MV-4-11 (cell line): ENCODE measurements around the gene ARHGDIB.
A peak's percentile ranks its signal among the peaks of the same experiment; 100 is the strongest.

Experiments used
- DNase-seq: peaks from one replicate; lab custom pipeline; 2025; lab: John Stamatoyannopoulos, UW

Gene ARHGDIB

DNA sequence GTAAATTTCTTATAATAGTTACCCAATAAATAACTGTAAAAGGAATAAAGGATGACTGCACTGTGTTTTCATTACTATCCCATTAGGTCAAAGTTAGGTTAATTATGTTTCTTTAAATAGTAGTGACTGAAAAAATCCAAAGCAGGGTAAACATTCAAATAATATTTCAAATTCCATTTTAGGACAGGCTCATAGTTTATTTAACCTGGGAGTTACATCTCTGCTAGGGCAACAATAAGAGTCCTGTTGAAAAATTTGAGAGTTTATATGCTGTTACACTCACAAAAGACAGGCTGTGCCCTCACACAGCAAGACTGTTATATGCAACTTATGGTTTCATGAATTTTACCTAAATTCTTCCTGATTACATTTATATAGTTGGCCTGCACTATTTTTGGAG is 31.1 kb downstream of the ARHGDIB start:
- no peak for DNase-seq

GRCh38 chr12:14928931-14929330 is 32.5 kb downstream of the ARHGDIB start:
- no peak for DNase-seq

GRCh38 chr12:14927267-14927666 is 34.1 kb downstream of the ARHGDIB start:
- DNase-seq: no peak

DNA sequence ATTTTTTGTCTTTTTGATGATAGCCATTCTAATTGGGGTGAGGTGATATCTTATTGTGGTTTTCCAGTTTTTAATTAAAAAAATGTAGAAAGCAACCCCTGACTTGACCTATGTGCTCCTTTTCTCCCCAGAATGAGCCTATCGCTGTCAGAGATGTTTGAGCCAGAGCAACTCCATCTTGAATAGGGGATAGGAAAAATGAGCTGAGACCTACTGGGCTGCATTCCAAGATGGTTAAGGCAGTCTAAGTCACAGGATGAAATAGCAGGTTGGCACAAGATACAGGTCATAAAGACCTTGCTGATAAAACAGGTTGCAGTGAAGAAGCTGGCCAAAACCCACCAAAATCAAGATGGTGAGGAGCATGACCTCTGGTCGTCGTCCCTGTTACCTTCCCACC is 36.9 kb downstream of the ARHGDIB start:
- DNase-seq: no peak

GRCh38 chr12:14923944-14924343 is 37.5 kb downstream of the ARHGDIB start:
- DNase-seq: no peak

GRCh38 chr12:14921218-14921617 is 40.2 kb downstream of the ARHGDIB start:
- DNase-seq: no peak

- DNase-seq: peak; percentile 6
These were observed 40.8 kb downstream of the ARHGDIB start for GRCh38 chr12:14920475-14921126.

DNA sequence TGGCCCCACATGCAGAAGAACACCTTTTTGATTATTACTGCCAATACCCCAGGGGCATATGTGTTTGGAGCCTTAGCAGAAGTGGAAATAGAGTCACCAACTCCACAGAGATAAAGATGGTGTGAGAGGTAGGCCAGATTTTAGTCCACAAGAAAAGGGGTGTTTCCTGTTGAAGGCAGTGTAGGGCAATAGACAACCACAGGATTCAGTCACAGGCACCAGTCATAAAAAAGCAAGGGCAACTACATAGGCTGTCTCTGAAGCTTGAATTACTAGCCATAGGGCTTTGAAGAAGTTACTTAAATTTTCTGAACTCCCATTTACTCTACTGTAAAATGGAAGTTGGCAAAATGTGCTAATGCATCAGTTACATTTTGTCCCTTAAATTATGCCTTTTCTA is 41.9 kb downstream of the ARHGDIB start:
- DNase-seq: no peak

DNA sequence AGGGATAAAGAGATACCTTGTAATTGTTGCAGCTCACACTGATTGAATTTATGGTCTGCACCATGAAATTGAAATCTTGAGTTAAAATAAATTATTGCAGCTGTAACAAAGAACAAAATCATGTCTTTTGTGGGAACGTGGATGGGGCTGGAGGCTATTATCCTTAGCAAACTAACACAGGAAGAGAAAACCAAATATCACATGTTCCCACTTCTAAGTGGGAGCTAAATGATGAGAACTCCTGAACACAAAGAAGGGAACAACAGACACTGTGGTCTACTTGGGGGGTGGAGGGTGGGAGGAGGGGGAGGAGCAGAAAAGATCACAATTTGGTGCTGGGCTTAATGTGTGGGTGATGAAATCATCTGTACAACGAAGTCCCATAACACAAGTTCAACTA is 45.7 kb downstream of the ARHGDIB start:
- no peak for DNase-seq

GRCh38 chr12:14913381-14913781 is 48.0 kb downstream of the ARHGDIB start:
- no peak for DNase-seq

- DNase-seq: no peak
These were observed 50.3 kb downstream of the ARHGDIB start for GRCh38 chr12:14911131-14911530.

DNA sequence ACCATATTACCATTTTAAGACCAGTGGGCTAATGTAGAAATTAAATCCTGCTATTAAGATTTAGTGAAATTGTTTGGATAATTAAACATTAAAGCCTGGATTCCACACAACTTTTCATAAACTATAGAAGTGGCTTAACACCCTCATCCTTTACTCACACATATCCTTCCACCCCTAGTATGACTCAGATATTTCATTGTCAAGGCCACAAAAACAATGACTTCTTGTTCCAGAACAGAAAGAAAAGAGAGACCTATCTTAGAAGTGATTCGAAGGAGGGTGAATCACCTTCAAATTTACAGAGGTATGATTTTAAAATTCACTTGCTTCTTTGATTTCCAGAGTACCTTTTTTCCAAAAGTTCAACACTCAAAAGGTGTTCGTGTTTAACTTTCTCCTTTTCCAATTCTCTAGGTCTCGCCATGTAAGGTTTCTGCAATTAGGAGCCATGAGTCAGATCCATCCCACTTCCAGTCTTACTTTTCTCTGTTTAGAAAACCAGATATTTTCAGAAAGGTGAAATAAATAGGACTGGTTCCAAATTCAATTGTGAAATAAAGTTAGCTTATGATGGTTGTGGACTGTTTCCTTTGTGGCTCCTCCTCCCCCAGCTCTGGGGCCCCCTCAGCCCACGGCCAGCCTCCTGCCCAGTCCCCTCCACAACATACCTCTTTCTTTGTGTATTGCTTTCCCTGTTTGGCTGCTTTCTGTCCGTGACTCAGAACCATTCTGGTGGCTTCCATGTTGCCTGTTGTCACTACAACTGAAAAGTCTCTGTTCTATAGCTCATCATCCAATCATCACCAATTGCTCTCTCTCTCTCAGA is 51.1 kb downstream of the ARHGDIB start:
- peak; percentile 24 for DNase-seq

DNA sequence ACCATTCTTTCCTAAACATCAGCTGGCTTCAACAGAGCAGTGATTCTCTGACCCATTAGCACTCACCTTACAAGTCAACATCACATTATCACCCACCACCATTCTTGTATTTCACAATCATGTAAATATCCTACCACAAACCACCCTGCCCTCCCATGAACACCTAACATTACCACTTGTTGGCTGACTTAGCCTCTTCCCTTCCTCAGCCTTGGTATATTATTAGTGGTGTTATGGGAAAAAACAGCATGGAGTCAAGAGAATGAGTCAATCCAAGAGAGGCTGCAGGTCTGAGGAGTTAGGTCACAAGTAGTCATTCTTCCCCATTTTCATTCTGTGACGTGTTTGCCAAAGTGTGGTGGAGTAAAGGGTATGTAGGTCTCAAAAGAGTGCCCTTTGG is 53.4 kb downstream of the ARHGDIB start:
- DNase-seq: peak; percentile 7

DNA sequence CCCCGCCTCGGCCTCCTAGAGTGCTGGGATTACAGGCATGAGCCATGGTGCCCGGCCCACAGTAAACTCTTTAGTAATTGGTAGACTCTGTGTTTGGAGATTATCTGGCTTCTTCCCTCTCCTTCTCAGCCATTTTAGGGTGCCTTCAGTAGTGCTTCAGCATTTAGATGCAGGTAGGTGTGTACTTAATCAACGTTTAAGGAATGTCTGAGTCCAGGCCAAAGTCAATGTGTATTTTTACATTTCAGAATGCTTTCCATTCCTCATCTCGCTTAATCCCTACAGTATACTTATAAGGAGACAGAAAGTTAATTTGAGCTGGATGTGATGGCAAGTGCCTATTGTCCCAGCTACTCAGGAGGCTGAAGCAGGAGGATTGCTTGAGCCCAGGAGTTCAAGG is 55.3 kb downstream of the ARHGDIB start:
- no peak for DNase-seq

GRCh38 chr12:14905269-14906004 is 56.0 kb downstream of the ARHGDIB start:
- DNase-seq: no peak

GRCh38 chr12:14904854-14905253 is 56.5 kb downstream of the ARHGDIB start:
- DNase-seq: no peak

- DNase-seq: no peak
These were observed 57.9 kb downstream of the ARHGDIB start for GRCh38 chr12:14903386-14904098.

DNA sequence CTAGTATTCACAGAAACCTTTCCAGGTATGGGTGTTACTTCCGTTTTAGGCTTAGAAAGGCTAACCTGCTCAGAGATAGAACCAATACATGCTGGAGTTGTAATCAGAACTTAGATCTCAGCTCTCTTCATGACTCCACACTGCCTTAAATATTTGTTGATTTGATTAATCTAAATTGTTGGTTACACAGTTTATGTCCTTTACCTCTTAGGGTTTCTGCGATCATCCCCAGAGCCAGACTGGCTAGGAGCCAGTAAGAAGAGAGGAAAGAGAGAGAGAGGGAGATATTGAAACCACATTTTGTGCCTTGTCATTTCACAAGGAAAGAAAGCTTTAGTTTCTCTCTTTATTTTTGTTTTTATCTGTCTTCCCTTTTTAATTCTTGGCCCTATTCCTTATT is 58.9 kb downstream of the ARHGDIB start:
- no peak for DNase-seq

GRCh38 chr12:14901228-14901562 is 60.2 kb downstream of the ARHGDIB start:
- DNase-seq: peak; percentile 26

- no peak for DNase-seq
These were observed 60.7 kb downstream of the ARHGDIB start for GRCh38 chr12:14900521-14901227.

- no peak for DNase-seq
These were observed 64.8 kb downstream of the ARHGDIB start for GRCh38 chr12:14896521-14897169.
